ENCODE results near the gene TANC1.

The TANC1 gene

GRCh38 chr2:159196393-159196925 is 228.0 kb downstream of the TANC1 start:
- DNase-seq (ENCODE audit: low spot score) = no peak

GRCh38 chr2:159199236-159199635 is 230.8 kb downstream of the TANC1 start:
- no peak for DNase-seq (ENCODE audit: low spot score)

GRCh38 chr2:159199761-159200465 is 231.5 kb downstream of the TANC1 start:
- no peak for DNase-seq (ENCODE audit: low spot score)

GRCh38 chr2:159200498-159200897 is 232.1 kb downstream of the TANC1 start:
- DNase-seq (ENCODE audit: low spot score) = no peak

GRCh38 chr2:159201360-159202063 is 233.1 kb downstream of the TANC1 start:
- no peak for DNase-seq (ENCODE audit: low spot score)

GRCh38 chr2:159202568-159203071 is 234.2 kb downstream of the TANC1 start:
- DNase-seq (ENCODE audit: low spot score) = no peak

- no peak for DNase-seq (ENCODE audit: low spot score)
These were observed 236.1 kb downstream of the TANC1 start for GRCh38 chr2:159204381-159205144.

GRCh38 chr2:159206736-159207380 is 238.4 kb downstream of the TANC1 start:
- DNase-seq (ENCODE audit: low spot score) = no peak

GRCh38 chr2:159208438-159208837 is 240.0 kb downstream of the TANC1 start:
- DNase-seq (ENCODE audit: low spot score) = no peak

GRCh38 chr2:159209341-159210306 is 241.2 kb downstream of the TANC1 start:
- no peak for DNase-seq (ENCODE audit: low spot score)

- no peak for DNase-seq (ENCODE audit: low spot score)
These were observed 243.3 kb downstream of the TANC1 start for GRCh38 chr2:159211447-159212396.

- DNase-seq (ENCODE audit: low spot score) = no peak
These were observed 244.9 kb downstream of the TANC1 start for GRCh38 chr2:159213296-159213695.

GRCh38 chr2:159214325-159214865 is 246.0 kb downstream of the TANC1 start:
- DNase-seq (ENCODE audit: low spot score) = no peak

- no peak for DNase-seq (ENCODE audit: low spot score)
These were observed 246.7 kb downstream of the TANC1 start for GRCh38 chr2:159215116-159215515.

GRCh38 chr2:159217676-159218075 is 249.2 kb downstream of the TANC1 start:
- DNase-seq (ENCODE audit: low spot score) = no peak

GRCh38 chr2:159218389-159218788 is 249.9 kb downstream of the TANC1 start:
- DNase-seq (ENCODE audit: low spot score) = no peak

GRCh38 chr2:159219394-159219998 is 251.1 kb downstream of the TANC1 start:
- no peak for DNase-seq (ENCODE audit: low spot score)

- no peak for DNase-seq (ENCODE audit: low spot score)
These were observed 255.8 kb downstream of the TANC1 start for GRCh38 chr2:159224061-159224813.
